NCI-H460 (cell line): ENCODE measurements around the gene OTOL1. TPM values are rescaled to one million over a fixed set of nuclear protein-coding genes. Genes with fewer than 3 reads are reported as not detected.
A peak's percentile ranks its signal among the peaks of the same experiment; 100 is the strongest.
"Not testable (repeated sequence)": the region's sequence is repeated elsewhere in the genome, so short reads cannot be mapped to it uniquely, and the experiment has no call there.

Experiments used
- DNase-seq: peaks from one replicate; pipeline ENCODE4 v3.0.0-alpha.2; 2016; ENCODE audit warnings: low read depth; ENCODE audit errors: extremely low read depth
- polyA plus RNA-seq: library from polyadenylated mRNA; depleted of rRNA; stranded (reverse); fragments of >200 nt; gene quantifications from 2 replicates; pipeline ENCODE4 v1.2.3, GENCODE V29; 2014; cell fraction: nucleus; rRNA removed
- total RNA-seq: library from RNA; depleted of rRNA; stranded (reverse); fragments of >200 nt; shearing (Covaris generic); gene quantifications from 2 replicates; pipeline ENCODE4 v1.2.3, GENCODE V29; 2014; rRNA removed

Gene OTOL1
- total RNA-seq: not detected in 2 replicates
- polyA plus RNA-seq: not detected in 2 replicates

DNA sequence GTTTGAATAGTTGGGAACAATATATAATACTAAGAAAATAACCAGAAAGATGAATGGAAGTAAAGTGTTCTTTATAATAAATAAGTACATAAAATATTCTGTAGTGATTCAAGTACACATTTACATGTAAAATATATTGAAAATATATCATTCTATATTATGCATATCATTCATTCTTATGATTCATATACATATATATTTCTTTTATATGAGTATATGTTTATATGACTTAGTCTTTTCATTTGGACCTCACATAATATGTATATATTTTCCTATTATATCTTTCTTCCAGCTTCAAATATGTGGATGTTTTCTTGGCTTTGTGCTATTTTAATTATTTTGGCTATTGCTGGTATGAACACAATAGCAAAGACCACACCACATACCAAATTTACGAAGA, at the start of gene OTOL1:
TSS of gene OTOL1 (plus strand) at position 301 of the 400 bp plus-strand sequence. CDS start at position 301, 0 bp downstream.
- DNase-seq: no peak

DNA sequence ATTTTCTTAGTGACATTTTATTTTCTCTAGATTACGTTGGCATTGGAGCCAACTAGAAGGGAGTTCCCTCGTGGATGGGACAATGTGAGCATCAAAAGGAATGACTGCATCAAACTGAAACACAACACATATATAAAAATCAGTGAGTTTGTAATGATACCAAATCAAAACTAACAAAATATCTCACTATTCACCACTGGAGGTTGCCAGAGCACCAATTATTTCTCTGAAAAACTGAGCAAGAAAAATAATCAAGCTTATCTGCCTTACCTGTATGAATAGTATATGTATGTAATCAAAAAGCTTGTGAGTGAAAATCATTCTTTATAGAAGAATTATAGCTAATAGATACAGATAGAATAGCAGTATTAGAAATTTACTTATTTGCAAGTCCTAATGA, 46.8 kb upstream of the OTOL1 start:
- no peak for DNase-seq

DNA sequence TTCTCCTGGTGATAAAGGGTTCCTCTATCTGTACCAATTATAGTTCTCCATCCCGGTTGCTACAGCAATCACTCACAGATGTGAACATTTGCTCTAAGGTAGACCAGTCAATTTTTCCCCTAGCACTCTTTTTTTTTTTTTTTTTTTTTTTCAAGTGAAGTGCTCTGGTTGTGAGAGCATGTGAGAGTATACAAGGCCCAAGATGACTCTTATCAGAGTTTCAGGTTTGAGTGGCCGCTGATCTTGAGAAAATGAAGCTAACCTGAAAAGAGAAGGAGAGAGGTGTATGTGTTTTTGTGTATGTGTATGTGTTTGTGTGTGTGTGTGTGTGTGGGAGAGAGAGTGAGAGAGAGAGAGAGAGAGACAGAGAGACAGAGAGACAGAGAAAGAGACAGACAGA, 44.4 kb upstream of the OTOL1 start:
- DNase-seq: no peak

DNA sequence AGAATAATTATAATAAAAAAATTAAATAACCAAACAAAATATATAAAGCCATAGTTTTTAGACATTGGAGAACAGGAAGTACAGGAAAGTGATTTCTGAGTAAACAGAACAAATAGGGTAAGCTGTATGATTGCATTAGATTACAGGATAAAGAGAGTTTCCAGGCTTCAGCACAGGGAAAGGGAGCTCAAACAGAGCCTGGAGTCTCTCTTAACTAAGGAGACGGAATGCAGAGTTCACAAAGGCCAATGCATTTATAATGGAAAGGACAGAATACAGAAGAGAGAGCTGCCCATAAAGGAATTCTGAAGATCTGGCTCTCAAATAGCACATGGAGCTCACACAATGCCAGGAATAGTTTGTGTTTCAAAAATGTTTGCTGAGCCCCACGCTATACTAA, 42.0 kb upstream of the OTOL1 start:
- no peak for DNase-seq

- no peak for DNase-seq
Measured at GRCh38 chr3:161455962-161456361, 40.6 kb upstream of the OTOL1 start.

DNA sequence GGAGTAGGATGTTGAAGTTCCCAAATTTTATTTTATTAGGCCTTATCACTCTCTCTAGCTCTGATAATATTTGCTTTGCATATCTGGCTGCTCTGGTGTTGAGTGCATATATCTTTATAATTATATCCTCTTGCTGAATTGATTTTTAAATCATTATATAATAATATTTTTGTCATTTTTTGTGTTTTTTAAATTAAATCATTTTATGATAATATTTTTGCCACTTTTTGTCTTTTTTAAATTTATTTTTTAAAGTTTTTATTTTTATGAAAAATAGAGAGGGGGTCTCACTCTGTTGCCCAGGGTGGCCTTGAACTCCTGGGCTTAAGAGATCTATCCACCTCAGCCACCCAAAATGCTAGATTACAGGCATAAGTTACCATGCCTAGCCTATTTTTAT, 34.5 kb upstream of the OTOL1 start:
- DNase-seq: no peak

GRCh38 chr3:161471211-161471610, 25.4 kb upstream of the OTOL1 start:
- DNase-seq: no peak

DNA sequence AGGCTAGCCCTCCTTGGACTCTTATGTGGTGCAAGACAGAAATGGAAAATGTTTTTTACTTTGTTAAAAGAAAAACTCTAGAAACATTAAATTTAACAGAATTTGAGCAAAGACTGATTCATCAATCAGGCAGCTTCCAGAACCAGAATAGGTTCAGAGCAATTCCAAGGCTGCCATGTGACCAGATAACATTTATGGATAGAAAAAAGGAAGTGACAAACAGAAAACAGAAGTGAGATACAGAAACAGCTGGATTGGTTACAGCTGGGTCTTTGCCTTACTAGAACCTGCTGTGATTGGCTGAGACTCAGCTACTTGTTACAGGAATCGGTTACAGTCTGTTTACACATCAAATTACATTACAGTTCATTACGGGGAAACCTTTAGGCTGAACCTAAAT, 22.5 kb upstream of the OTOL1 start:
- DNase-seq: no peak

- DNase-seq: no peak
Measured at GRCh38 chr3:161474741-161475140, 21.9 kb upstream of the OTOL1 start.

DNA sequence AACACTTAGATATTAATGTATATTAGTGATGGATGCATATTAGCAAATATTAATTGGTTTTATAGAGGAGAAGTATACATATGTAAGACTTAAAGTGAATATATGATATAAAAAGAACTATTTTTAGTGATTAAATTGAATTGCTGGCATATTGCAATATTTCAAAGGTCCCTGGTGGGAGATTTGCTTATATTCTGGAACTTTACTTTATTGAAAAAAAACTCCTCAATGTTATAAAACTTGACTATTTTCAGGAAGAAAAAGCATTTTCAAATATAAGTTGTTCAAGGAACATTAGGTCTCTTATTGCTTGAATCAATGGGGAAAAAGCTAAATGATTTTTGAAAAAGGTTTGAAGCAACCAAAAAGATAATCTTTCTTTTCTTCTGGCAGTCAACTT, 21.4 kb upstream of the OTOL1 start:
- no peak for DNase-seq

- DNase-seq: no peak
Measured at GRCh38 chr3:161475905-161476304, 20.7 kb upstream of the OTOL1 start.

DNA sequence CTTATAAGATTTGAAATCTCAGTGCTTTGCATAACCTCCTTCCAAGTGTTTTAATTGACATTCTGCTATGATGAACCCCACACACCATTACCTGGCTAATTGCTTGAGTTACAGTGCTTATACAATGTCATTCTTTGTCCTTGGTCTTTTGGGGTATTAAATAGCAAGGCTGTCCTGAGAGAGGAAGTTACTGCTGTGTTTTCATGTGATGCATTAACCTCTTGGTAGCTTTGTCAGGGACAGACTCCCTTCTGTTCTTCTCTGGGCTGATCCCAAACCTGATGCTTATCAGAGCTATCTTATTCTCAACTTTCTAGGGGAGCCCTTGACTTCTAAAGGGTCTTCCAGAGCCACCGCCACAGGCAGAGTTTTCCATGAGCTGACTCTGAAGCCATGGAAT, 12.4 kb upstream of the OTOL1 start:
- no peak for DNase-seq

DNA sequence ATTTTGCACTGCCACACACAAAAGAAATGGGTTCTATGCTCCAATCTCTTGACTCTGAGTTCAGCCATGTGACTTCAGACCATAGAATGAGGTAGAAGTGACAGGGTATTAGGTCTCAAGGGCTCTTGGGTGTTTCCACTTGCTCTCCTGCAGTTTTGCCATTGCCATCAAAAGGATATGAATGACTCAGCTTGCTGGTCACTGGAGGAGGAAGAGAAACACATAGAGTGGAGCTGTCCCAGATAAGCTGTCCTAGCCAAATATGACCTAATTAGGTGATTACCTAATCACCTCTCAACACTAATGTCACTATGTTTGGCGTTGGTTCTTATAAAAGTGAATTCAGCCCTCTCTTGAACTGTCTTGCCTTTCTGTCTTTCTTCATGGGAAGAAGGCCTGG, 8.3 kb upstream of the OTOL1 start:
- DNase-seq: not testable (repeated sequence)

DNA sequence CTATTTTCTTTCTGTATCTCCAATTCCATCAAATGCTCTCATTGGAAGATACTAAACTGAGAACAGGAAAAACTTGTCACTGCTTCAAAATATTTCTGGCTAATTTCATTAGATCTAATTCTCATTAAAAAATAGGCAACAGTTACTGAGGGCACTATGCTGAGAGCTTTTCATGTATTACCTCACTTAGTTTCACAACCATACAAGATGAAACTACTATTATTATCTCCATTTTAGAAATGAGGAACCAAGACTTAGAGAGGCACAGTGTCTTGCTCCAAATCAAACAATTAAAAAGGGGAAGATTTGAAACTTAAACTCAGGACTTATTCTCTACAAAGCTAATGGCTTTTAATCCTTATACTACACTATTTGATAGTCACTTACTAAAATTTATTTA, 7.2 kb upstream of the OTOL1 start:
- DNase-seq: no peak

DNA sequence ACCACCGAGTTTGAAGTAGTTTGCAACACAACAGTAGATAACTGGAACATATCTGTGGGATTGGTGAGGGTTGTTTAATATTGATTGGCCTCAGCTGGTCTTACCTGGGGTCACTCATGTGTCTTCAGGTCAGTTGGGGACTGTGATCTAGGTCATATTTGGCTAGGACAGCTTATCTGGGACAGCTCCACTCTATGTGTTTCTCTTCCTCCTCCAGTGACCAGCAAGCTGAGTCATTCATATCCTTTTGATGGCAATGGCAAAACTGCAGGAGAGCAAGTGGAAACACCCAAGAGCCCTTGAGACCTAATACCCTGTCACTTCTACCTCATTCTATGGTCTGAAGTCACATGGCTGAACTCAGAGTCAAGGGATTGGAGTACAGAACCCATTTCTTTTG, 5.8 kb upstream of the OTOL1 start:
- DNase-seq: not testable (repeated sequence)

GRCh38 chr3:161498259-161498921, 1.8 kb downstream of the OTOL1 start:
- DNase-seq: no peak

DNA sequence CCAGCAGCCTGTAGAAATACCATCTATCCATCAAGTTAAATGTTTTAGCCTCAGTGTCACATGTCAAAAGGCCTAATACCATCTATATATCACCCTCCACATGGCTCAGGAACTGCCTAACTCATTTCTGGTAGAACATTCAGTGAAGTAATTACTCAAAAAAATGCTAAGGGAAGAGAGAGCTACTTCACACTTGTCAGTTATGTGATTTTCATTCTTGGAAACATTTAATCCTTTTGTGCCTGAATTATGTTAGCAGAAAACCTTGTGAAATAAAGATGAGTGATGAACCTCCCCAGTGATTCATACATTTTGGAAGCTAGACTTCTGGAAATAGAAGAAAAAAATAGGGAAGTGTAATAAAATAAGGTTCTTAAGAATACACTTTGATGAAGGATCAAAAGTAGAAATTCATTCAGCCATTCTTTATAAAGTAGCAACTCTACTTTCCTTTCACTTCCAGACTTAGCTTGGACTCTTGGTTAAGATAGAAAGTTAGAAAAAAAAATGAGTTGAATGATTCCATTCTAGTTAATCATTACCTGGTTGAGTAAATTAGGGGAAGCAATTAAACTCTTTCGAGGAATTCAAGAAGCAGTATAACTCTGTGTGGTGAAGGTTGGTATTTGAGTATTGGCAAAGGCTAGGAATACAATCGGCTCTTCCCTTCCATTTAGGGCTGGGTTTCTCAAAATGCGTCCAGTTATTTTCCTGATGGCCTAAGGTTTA, 3.6 kb downstream of the OTOL1 start:
- DNase-seq: no peak

- DNase-seq: no peak
Measured at GRCh38 chr3:161503271-161503670, 6.7 kb downstream of the OTOL1 start.

- DNase-seq: peak; percentile 4
Measured at GRCh38 chr3:161508852-161509477, 12.4 kb downstream of the OTOL1 start.

- DNase-seq: no peak
Measured at GRCh38 chr3:161510510-161511260, 14.1 kb downstream of the OTOL1 start.

DNA sequence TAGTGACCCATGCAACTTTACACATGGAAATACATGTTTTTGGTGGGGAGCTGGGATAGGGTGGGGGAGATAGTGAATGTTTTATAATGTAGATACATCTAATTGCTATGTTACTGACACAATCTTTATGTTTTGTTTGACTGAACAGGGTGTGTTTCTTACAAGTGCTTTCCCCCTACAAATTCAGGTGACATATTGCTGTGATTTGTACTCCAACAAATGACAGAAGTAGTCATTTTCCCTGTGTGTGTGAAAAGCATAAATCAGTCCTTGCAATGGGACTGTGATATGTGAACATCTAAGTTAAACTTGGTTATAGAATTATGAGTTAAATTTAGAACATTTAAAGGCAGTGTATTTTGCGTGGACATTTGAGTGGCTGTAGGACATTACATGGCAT, 27.3 kb downstream of the OTOL1 start:
- DNase-seq: no peak
